ENCODE data around the gene MLN.

MLN gene

DNA sequence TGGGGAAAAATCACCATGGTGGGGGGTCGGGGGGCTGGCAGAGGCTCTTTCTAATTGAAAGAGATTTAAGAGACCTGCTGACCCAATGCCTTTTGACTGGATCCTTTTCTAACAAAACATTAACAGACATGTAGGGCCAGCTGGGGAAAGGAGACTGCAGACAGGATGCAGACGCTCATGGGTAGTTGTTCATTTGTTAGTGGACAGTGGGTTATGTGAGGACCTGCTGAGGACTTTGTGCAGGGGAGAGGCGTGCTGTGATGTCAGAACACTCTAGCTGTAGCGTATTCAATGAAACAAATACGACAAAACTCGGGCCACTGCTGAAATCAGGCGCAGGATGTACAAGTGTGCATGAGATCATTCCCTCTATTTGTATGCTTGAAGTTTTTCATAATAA, 58.3 kb downstream of the MLN start:
- Histone ChIP-seq H3K79me2 (ENCODE audit: low read length) (no peaks in the 10 kb centered on the region), H4K20me1 (ENCODE audit: insufficient read depth, low read length) (no peaks in the 10 kb centered on the region), H3K9me2 (replicated peaks; ENCODE audit: insufficient read depth, low read length) (no peaks in the 10 kb centered on the region), H3K27me3 (replicated peaks; ENCODE audit: insufficient read depth, low read length) (peaks cover 69% of the 10 kb centered on the region), H3K27ac (ENCODE audit: low read length) (no peak overlapping the region), H3K4me1 (ENCODE audit: low read length) (no peaks in the 10 kb centered on the region), H2AFZ (ENCODE audit: low read length) (no peak overlapping the region), H3K36me3 (replicated peaks; ENCODE audit: insufficient read depth, low read length) (no peaks in the 10 kb centered on the region), H3K9me3 (replicated peaks; ENCODE audit: insufficient read depth, low read length) (no peaks in the 10 kb centered on the region), H3K4me2 (ENCODE audit: low read depth, low read length) (no peak overlapping the region), H3K9ac (ENCODE audit: low read length) (no peak overlapping the region), H3F3A (ENCODE audit: insufficient read depth, low read length) (no peaks in the 10 kb centered on the region), H3K4me3 (ENCODE audit: low read length) (no peak overlapping the region)
- no peak for DNase-seq
- TF ChIP-seq, protein P1, sequence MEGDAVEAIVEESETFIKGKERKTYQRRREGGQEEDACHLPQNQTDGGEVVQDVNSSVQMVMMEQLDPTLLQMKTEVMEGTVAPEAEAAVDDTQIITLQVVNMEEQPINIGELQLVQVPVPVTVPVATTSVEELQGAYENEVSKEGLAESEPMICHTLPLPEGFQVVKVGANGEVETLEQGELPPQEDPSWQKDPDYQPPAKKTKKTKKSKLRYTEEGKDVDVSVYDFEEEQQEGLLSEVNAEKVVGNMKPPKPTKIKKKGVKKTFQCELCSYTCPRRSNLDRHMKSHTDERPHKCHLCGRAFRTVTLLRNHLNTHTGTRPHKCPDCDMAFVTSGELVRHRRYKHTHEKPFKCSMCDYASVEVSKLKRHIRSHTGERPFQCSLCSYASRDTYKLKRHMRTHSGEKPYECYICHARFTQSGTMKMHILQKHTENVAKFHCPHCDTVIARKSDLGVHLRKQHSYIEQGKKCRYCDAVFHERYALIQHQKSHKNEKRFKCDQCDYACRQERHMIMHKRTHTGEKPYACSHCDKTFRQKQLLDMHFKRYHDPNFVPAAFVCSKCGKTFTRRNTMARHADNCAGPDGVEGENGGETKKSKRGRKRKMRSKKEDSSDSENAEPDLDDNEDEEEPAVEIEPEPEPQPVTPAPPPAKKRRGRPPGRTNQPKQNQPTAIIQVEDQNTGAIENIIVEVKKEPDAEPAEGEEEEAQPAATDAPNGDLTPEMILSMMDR (IDR thresholded peaks at IDR 0.05; ENCODE audit: low read length): no peak
- TF ChIP-seq EZH2 (optimal IDR thresholded peaks at IDR 0.05; ENCODE audit: low read depth, low read length): no peak
- TF ChIP-seq EZH2phosphoT487 (IDR thresholded peaks at IDR 0.05; ENCODE audit: low read length): no peak

DNA sequence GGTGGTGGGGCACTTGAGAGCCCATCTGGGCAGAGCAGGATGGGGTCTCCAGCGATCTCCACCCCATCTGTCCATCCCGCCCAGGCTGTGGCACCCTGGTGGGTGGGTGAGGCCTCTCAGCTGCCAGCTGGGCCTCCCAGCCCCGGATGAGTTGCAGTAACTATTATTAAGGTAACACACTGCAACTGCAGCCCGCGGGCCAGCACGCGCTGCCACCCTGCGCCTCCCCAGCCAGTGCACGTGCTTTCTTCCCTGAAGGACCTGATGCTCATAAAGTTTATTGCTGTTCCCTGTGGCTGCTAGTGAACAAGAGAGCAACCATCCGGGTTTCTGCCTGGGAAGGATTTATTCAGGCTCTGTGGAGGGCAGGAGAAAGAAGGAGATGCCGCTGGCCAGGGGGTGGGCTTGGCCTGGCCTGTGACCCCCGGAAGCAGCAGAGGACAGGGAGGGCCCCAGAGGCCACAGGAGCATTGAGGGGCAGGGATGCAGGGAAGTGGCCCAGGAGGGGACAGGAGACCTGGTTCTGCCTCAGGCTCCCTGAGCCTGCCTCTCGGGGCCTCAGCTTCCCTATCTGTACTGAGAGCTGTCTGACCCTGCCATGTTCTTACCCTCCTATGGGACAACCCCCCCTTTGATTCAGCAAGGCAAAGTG, 58.8 kb downstream of the MLN start:
- H3K9ac ChIP-seq (ENCODE audit: low read length): no peak overlapping the region
- no peak for DNase-seq
- H3K4me3 ChIP-seq (ENCODE audit: low read length): no peak overlapping the region
- H3K36me3 ChIP-seq (replicated peaks; ENCODE audit: insufficient read depth, low read length): no peaks in the 10 kb centered on the region
- H3K27me3 ChIP-seq (replicated peaks; ENCODE audit: insufficient read depth, low read length): peaks cover 64% of the 10 kb centered on the region
- H3K4me2 ChIP-seq (ENCODE audit: low read depth, low read length): no peak overlapping the region
- TF ChIP-seq, protein P1 (IDR thresholded peaks at IDR 0.05; ENCODE audit: low read length): no peak
- TF ChIP-seq EZH2phosphoT487 (IDR thresholded peaks at IDR 0.05; ENCODE audit: low read length): no peak
- TF ChIP-seq EZH2 (optimal IDR thresholded peaks at IDR 0.05; ENCODE audit: low read depth, low read length): no peak
- no peaks in the 10 kb centered on the region for H3K79me2 ChIP-seq (ENCODE audit: low read length)
- no peaks in the 10 kb centered on the region for H4K20me1 ChIP-seq (ENCODE audit: insufficient read depth, low read length)
- no peaks in the 10 kb centered on the region for H3F3A ChIP-seq (ENCODE audit: insufficient read depth, low read length)
- no peaks in the 10 kb centered on the region for H3K9me3 ChIP-seq (replicated peaks; ENCODE audit: insufficient read depth, low read length)
- H3K9me2 ChIP-seq (replicated peaks; ENCODE audit: insufficient read depth, low read length): no peaks in the 10 kb centered on the region
- H2AFZ ChIP-seq (ENCODE audit: low read length): no peak overlapping the region
- H3K27ac ChIP-seq (ENCODE audit: low read length): no peak overlapping the region
- H3K4me1 ChIP-seq (ENCODE audit: low read length): no peaks in the 10 kb centered on the region
